GM19238 (cell line): ENCODE results near the gene ANXA1.
"Not testable (repeated sequence)": the region's sequence is repeated elsewhere in the genome, so short reads cannot be mapped to it uniquely, and the experiment has no call there.

Experiments used
- DNase-seq: peaks from one replicate; pipeline ENCODE4 v3.0.0; 2011; ENCODE audit warnings: low spot score; ENCODE audit not compliant: insufficient read length

ANXA1 gene, protein sequence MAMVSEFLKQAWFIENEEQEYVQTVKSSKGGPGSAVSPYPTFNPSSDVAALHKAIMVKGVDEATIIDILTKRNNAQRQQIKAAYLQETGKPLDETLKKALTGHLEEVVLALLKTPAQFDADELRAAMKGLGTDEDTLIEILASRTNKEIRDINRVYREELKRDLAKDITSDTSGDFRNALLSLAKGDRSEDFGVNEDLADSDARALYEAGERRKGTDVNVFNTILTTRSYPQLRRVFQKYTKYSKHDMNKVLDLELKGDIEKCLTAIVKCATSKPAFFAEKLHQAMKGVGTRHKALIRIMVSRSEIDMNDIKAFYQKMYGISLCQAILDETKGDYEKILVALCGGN

GRCh38 chr9:73151653-73152542, at the start of gene ANXA1:
Gene ANXA1, plus strand, starts transcription at chr9:73151865. Its CDS starts 6,671 bp downstream, at chr9:73158536.
- DNase-seq = no peak

- no peak for DNase-seq
Measured at GRCh38 chr9:73104342-73104741, 47.3 kb upstream of the ANXA1 start.

DNA sequence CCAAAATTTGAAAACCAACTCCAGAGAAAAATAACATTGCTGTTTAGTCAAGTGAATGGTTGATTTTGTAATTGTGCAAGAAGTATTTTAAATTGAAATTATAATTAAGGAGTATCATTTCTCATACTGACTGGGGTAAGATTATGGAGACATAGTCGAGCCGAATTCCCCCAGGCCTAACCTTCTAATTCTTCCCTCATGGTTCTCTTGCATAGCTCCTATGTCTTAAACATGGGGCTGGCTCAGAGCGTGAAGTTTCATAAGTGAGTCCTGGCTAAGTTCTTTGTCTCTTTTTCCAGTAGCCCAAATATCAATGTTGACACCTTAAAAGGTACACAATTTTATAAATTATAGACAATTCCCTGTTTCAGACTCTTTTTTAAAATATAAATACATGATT, 46.7 kb upstream of the ANXA1 start:
- no peak for DNase-seq

DNA sequence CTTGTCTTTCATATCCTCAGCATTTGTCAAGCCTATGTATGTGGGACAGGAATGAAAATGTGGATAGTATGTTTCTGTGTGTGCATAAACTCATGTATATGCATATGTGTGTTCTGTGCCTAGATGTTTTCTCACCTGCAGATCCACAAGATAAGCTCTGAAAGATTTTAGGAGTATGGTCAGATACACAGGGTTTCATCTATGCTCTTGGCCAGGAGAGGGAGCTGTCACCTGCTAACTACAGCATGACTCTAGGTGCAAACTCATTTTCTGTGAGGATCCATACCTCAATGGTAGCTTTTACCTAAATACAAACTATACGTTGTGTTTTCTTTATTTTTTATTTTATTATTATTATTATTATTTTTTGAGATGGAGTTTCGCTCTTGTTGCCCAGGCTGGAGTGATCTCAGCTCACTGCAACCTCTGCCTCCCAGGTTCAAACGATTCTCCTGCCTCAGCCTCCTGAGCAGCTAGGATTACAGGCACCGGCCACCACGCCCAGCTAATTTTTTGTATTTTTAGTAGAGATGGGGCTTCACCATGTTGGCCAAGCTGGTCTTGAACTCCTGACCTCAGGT, 44.1 kb upstream of the ANXA1 start:
- not testable (repeated sequence) for DNase-seq

DNA sequence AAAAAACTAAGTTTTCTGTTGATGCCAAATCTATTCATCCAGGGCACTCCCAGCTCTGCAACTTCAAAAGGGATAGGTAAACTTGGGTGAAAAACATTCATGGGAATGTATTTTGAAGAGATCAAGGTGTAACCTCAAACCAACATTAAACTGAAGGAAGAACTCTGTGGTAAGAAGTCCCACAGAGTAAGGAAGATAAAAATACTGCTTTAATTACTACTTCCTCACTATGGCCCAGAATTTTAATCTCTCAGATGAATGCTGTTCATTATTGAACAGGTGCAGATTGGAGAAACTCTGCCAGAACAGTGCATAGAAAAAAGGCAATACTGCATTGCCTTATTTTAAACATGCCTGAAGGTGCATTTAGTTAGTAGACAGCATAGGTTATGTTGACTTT, 37.6 kb upstream of the ANXA1 start:
- DNase-seq = no peak

- no peak for DNase-seq
Measured at GRCh38 chr9:73114958-73115357, 36.7 kb upstream of the ANXA1 start.

- no peak for DNase-seq
Measured at GRCh38 chr9:73116031-73116430, 35.6 kb upstream of the ANXA1 start.

DNA sequence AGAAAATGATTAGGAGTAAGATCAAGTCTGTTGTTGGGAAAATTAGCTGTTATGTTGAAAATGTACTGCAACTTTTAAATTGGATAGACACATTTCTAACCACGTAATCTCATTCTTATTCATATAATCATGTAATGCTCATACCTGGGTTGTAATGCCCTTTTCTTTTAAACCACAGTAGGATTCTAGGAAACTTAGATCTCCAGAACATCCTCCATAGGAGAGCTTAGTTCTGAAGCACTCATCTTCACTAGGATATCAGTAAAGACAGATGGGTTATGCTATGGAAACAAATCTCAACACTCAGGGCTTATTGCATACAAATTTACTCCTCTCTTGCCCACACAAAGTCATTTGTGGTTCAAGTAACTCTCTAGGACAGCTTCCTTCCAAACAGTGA, 34.8 kb upstream of the ANXA1 start:
- DNase-seq = no peak

DNA sequence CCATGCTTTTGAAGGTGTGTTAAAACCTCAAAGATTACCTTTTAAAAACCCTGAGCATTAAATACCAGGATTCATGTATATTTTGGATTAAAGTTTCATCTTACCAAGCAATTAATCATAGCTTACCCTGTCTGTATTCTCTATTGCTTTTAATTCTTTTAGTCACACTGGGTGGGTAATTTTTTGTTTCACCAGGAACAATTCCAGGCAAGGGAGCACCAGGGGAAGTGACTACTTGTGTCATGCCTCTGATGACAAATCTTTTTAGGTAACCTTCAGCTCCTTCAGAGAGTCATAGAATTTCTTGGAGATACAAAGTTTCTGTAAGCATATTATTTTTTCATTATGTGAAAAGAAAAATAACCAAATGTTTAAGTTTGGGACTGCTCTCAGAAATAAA, 33.4 kb upstream of the ANXA1 start:
- no peak for DNase-seq

- DNase-seq = no peak
Measured at GRCh38 chr9:73118898-73119554, 32.6 kb upstream of the ANXA1 start.

GRCh38 chr9:73121375-73121935, 30.2 kb upstream of the ANXA1 start:
- DNase-seq = no peak

GRCh38 chr9:73125651-73126050, 26.0 kb upstream of the ANXA1 start:
- DNase-seq = no peak

GRCh38 chr9:73129941-73130685, 21.6 kb upstream of the ANXA1 start:
- no peak for DNase-seq

DNA sequence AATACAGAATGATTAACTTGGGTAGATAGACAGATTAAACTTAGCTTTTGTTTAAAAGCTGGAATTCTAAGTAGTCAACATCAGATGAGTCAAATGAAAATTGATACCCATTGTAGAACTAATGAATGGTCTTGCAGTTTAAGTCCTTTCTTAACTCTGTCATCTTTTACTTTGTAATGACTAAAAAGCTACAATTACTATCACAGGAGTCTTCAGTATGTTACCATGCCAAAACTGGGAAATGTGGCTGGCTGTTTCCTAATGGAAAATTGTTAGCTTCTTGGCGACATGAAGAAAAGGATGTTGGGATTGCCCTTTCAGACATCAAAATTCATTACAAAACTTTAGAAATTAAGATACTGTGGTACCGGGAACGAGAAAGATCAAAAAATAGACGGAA, 20.2 kb upstream of the ANXA1 start:
- DNase-seq = no peak

- DNase-seq = peak; percentile 10
Measured at GRCh38 chr9:73132034-73132776, 19.5 kb upstream of the ANXA1 start.

DNA sequence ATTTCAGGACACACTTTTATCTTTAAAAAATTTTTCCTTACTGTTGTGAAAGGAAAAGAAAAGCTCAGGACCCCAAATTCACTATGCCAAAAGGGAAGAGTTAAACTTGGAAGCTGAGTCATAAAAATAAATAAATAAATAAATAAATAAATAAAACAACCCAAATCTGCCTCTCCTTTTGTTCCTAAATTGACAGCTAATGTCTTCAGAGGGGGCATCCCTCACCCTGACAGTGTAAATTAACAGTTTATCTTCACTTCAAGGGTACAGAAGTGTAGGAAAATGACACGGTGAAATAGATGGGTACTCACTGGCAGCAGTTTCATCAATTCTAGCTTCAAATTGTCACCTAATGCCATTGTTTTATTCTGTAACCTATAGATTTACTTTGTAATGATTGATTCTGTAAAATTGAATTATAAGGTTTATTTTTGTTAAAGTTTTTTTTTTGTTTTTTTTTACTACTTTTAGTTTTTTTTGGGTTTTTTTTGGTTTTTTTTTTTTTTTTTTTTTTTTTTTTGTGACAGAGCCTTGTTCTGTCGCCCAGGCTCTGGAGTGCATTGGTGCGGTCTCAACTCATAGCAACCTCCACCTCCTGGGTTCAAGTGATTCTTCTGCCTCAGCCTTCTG, 18.5 kb upstream of the ANXA1 start:
- DNase-seq = no peak

- DNase-seq = no peak
Measured at GRCh38 chr9:73133921-73134407, 17.7 kb upstream of the ANXA1 start.

GRCh38 chr9:73135394-73135793, 16.3 kb upstream of the ANXA1 start:
- DNase-seq = no peak

- no peak for DNase-seq
Measured at GRCh38 chr9:73137286-73137899, 14.3 kb upstream of the ANXA1 start.
